GM08714 (cell line): ENCODE results near the gene LRRC46.

ENCODE experiments used
- H3K4me3 ChIP-seq: fragments of 200-500 bp; sonication (Bioruptor generic); 2 replicates; pipeline ENCODE4 v1.5.1; 2014; ENCODE audit warnings: mild to moderate bottlenecking, low read length, inconsistent platforms
- ZNF274 ChIP-seq: IDR thresholded peaks from 2 replicates; pipeline ENCODE4 v1.6.1; 2012; ENCODE audit warnings: mild to moderate bottlenecking, low read depth, low read length

The LRRC46 gene

DNA sequence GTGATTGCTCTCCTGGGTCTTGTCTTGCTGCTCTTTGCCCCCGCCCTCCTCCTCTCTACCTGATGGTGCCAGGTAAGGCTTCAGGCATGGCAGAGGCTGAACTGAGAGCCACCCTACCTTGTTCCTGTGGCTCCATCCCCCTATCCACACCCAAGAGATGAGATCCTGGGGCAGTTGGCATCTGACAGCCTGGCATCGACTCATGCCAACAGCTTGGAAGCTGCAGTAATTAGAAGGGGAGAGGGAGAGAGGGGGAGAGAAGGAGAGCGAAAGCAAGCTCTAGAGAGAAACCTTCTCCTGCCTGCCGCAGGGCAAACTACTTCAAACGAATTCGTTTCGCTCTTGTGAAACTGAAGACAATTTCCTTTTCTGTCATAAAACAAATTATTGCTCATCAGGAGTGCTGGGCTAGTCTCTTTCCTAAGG is 33.3 kb downstream of the LRRC46 start:
- H3K4me3 ChIP-seq: no peak overlapping the region

DNA sequence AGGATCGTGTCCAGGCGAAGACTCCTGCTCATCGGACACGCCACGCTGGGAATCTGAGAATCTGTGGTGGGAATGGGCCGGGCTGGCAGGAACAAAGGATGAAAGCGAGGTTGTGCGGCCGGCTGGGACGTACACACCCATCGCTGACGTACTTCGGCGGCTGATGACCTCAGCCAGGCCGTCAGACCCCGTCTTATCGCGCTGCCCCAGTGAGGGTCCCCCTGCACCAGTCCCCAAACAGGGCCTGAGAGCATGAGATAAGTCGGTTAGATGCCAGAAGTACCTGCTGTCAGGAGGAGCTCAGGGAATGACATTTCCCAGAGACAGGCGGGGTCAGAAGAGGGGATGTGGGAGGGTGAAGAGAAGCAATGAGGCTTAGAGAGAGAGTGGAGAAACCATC is 35.5 kb downstream of the LRRC46 start:
- no peak for TF ChIP-seq ZNF274
- no peak overlapping the region for H3K4me3 ChIP-seq

More for the DNA sequence above, 33.3 kb downstream of the LRRC46 start:
- no peak for TF ChIP-seq ZNF274

GRCh38 chr17:47867813-47868533 is 36.5 kb downstream of the LRRC46 start:
- no peak for TF ChIP-seq ZNF274
- no peak overlapping the region for H3K4me3 ChIP-seq

- no peak for TF ChIP-seq ZNF274
- H3K4me3 ChIP-seq: no peak overlapping the region
These were observed 37.6 kb downstream of the LRRC46 start for GRCh38 chr17:47869114-47869513.

DNA sequence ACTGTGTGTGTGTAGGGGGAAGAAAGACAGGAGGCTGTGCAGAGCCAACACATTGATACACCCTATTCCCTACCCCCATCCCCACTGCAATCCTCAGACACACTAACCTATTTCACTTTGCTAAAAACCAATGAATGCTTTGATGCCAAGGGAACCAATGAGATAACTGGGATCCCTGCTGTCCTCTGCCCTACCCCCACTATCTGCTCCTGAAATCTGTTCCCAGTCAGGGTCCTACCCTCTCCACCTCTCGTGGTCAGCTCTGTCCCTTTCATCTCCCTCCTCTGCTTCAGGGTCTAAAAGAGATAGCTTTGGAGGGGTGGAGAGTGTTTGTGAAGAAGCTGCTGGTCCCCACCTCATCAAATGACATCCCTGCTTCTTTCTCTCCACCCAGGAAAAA is 38.6 kb downstream of the LRRC46 start:
- H3K4me3 ChIP-seq: no peak overlapping the region
- TF ChIP-seq ZNF274: no peak

DNA sequence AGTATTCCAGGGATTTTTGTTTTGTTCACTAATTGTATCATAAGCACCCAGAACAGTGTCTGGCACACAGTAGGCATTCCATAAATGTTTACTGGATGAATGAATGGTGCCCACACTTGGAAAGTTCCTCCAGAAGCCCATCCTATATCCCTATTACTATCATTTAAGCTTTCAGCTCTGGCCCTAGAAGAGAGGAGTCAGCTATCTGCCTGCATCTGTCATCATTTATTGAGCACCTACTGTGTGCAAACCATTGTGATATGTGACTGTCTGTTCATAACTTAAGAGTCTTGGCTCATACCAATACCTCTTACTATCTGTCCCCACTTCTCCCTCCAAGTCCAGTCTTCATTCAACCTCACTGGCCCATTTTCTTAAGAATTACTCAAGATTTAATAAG is 39.6 kb downstream of the LRRC46 start:
- no peak overlapping the region for H3K4me3 ChIP-seq
- TF ChIP-seq ZNF274: no peak

DNA sequence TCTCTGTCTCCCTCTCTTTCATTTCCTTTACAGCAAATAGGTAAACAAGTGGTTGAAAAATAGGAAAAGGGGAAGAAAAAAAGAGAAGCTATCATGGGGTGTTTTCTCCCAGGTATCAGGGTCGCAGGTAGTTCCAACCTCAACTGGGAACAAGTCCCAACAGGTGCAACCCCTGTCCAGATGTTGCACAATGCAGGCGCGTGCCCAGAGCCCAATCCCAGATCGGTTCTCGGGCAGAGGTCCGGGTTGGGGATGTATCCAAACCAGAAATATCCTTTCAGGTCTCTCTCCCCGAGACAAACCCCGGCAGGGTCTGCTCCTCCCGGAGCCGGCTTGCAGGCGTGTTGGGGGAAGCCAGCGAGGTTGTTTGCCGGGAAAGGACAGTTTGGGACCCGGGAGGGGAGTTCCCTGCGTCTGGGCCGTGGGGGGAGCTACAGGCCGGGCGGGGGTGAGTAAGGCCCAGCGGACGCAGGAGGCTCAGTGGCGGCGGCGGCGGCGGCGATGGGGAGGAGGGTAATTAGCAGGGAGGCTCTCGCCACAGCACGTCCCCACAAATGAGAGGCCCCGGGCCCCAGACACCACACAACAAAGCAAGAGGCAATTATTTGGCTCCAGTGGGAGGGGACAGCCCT is 40.7 kb downstream of the LRRC46 start:
- TF ChIP-seq ZNF274: no peak
- no peak overlapping the region for H3K4me3 ChIP-seq

DNA sequence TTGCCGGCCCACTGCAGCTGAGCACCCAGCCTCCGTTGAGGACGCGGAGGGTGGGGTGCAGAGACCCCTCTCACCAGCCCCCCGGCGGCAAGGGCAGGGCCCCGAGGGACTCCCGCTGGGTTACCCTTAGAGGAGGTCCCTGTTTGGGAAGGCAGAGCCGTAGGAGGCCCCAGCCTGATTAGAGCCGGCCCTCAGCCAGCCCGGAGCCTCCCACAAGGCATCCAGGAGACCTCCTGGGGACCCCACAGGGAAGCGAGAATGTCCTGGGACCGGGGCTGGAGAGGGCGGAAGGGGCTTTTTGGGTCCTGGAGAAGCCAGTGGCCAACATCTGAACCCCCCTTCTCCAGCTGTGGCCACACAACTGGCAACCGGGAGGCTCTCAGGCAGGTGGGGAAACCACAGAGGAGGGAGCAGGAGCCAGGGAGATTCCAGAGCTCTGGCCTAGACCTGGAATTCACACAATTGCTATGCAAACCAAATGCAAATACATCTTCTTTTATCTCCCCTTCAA is 41.2 kb downstream of the LRRC46 start:
- TF ChIP-seq ZNF274: no peak
- H3K4me3 ChIP-seq: no peak overlapping the region

GRCh38 chr17:47873200-47874090 is 42.0 kb downstream of the LRRC46 start:
- no peak overlapping the region for H3K4me3 ChIP-seq
- no peak for TF ChIP-seq ZNF274

- no peak for TF ChIP-seq ZNF274
- no peak overlapping the region for H3K4me3 ChIP-seq
These were observed 43.8 kb downstream of the LRRC46 start for GRCh38 chr17:47875011-47875985.

- H3K4me3 ChIP-seq: no peak overlapping the region
- no peak for TF ChIP-seq ZNF274
These were observed 46.0 kb downstream of the LRRC46 start for GRCh38 chr17:47877368-47878034.

GRCh38 chr17:47878203-47879027 is 46.9 kb downstream of the LRRC46 start:
- no peak overlapping the region for H3K4me3 ChIP-seq
- no peak for TF ChIP-seq ZNF274
